ENCODE measurements around the gene INPP5F. TPM values are rescaled to one million over a fixed set of nuclear protein-coding genes. Genes with fewer than 3 reads are reported as not detected.

INPP5F gene
- total RNA-seq, 4 donors from 2014 or later, result 22.7 to 39.8 (median 36.4) TPM

GRCh38 chr10:119762805-119763798 lies 37.3 kb downstream of the INPP5F start:
- no peaks in the 10 kb centered on the region for H3K9me3 ChIP-seq
- H3K27ac ChIP-seq, result peak overlapping the region in 3 of 4 donors; percentile 29 to 79 (median 72)
- no peak overlapping the region for H3K4me3 ChIP-seq
- 86 to 87% methylated on average over 8 of the region's 8 CpGs for WGBS, 2 donors
- H3K27me3 ChIP-seq, result no peaks in the 10 kb centered on the region
- peaks cover 0 to 41% (median 15%) of the 10 kb centered on the region in 4 donors for H3K4me1 ChIP-seq
- DNase-seq (ENCODE audit: low spot score in 2 of 2), result no peak
- peaks cover 0 to 3% (median 0%) of the 10 kb centered on the region in 3 donors for H3K36me3 ChIP-seq
- TF ChIP-seq EP300 (IDR thresholded peaks at IDR 0.05) (no peak), POLR2A (IDR thresholded peaks at IDR 0.05) (no peak)
- TF ChIP-seq, protein P1, sequence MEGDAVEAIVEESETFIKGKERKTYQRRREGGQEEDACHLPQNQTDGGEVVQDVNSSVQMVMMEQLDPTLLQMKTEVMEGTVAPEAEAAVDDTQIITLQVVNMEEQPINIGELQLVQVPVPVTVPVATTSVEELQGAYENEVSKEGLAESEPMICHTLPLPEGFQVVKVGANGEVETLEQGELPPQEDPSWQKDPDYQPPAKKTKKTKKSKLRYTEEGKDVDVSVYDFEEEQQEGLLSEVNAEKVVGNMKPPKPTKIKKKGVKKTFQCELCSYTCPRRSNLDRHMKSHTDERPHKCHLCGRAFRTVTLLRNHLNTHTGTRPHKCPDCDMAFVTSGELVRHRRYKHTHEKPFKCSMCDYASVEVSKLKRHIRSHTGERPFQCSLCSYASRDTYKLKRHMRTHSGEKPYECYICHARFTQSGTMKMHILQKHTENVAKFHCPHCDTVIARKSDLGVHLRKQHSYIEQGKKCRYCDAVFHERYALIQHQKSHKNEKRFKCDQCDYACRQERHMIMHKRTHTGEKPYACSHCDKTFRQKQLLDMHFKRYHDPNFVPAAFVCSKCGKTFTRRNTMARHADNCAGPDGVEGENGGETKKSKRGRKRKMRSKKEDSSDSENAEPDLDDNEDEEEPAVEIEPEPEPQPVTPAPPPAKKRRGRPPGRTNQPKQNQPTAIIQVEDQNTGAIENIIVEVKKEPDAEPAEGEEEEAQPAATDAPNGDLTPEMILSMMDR (IDR thresholded peaks at IDR 0.05), result no peak

DNA sequence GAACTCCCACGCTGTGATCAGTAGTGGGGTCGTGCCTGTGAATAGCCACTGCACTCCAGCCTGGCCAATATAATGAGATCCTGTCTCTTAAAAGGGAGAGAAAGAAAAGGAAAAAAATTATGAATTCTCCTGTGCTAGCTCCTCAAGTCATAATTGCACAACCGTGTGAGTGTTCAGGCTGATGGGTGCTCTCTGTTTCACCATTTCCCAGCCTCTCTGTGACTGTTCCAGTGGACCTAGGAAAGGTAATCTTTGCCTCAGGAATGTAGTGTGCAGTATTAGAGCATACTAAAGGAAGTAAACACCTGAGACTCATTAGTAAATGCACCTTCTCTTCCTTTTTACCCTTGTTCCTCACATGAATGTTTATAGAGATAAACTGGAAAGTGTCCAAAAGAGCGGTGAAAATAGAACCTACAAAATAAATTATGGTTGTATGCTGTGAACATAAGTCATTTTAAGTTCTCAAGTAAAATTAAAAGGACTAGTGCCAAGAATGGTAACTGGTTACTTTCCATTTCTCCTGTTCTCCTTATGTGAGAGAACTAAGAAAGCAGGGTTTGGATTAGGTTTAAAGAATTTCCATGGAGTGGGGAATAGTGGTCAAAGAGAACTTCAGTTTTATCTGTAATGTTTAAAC lies 42.7 kb downstream of the INPP5F start:
- no peaks in the 10 kb centered on the region for H3K27me3 ChIP-seq
- H3K4me1 ChIP-seq, result peaks cover 0 to 26% (median 7%) of the 10 kb centered on the region in 4 donors
- DNase-seq (ENCODE audit: low spot score in 2 of 2), result no peak
- H3K4me3 ChIP-seq, result no peak overlapping the region
- no peaks in the 10 kb centered on the region for H3K9me3 ChIP-seq
- peaks cover 0 to 3% (median 0%) of the 10 kb centered on the region in 3 donors for H3K36me3 ChIP-seq
- TF ChIP-seq EP300 (IDR thresholded peaks at IDR 0.05) (no peak), POLR2A (IDR thresholded peaks at IDR 0.05) (no peak)
- TF ChIP-seq, protein P1 (IDR thresholded peaks at IDR 0.05), result no peak
- H3K27ac ChIP-seq, result peak overlapping the region in 1 of 4 donors; percentile 11
- 58% methylated on average over 4 of the region's 4 CpGs for WGBS, 2 donors

DNA sequence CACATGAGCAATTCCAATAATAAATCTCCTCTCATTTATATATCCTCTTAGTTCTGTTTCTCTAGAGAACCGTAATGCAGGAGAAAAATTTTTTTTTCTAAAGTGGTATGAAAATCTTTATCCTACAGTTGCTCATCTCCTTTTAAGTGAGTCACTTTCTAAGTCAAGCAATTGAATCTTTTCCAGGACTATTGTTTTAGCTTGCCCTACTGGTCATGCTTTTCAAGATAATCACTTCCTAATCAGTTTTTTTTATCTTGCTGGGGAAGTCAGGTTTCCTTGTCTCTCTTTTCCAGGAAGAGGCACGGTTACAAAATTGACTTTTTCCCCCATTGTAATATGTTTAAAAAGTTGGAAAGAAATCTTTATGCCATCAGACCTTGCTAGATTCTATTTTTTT lies 44.0 kb downstream of the INPP5F start:
- Histone ChIP-seq H3K4me1 (peaks cover 0 to 26% (median 7%) of the 10 kb centered on the region in 4 donors), H3K27me3 (no peaks in the 10 kb centered on the region), H3K4me3 (no peak overlapping the region), H3K27ac (peak overlapping the region in 1 of 4 donors; percentile 11), H3K9me3 (no peaks in the 10 kb centered on the region), H3K36me3 (peaks cover 0 to 3% (median 0%) of the 10 kb centered on the region in 3 donors)
- 64 to 72% methylated on average over 2 of the region's 2 CpGs for WGBS, 2 donors
- TF ChIP-seq, protein P1 (IDR thresholded peaks at IDR 0.05), result no peak
- TF ChIP-seq POLR2A (IDR thresholded peaks at IDR 0.05), result no peak
- TF ChIP-seq EP300 (IDR thresholded peaks at IDR 0.05), result no peak
- DNase-seq (ENCODE audit: low spot score in 2 of 2), result no peak

DNA sequence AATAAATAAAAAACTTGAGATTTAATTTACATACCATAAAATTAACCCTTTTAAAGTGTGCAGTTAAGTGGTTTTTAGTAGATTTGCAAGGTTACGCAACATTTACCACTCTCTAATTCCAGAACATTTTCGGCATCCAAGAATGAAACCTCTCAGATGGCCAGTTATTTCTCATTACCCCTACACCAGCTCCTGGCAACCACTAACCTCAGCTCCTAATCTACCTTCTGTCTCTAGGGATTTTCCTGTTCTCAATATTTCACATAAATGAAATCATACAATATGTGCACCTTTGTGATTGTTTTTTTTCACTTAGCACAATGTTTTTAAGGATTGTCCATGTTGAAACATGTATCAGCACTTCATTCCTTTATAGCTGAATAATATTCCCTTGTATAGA lies 45.1 kb downstream of the INPP5F start:
- Histone ChIP-seq H3K36me3 (peaks cover 0 to 2% (median 0%) of the 10 kb centered on the region in 3 donors), H3K4me1 (peaks cover 0 to 26% (median 7%) of the 10 kb centered on the region in 4 donors), H3K4me3 (no peak overlapping the region), H3K9me3 (no peaks in the 10 kb centered on the region), H3K27me3 (no peaks in the 10 kb centered on the region), H3K27ac (no peak overlapping the region)
- no peak for TF ChIP-seq POLR2A (IDR thresholded peaks at IDR 0.05)
- TF ChIP-seq, protein P1 (IDR thresholded peaks at IDR 0.05), result no peak
- 85 to 91% methylated on average over 2 of the region's 2 CpGs for WGBS, 2 donors
- DNase-seq (ENCODE audit: low spot score in 2 of 2), result no peak

Data from tibial nerve (tissue), 4 donors.